Parathyroid adenoma (tissue), 2 donors: Measurements from ENCODE around the gene SIAH3.
"Not testable (repeated sequence)": the region's sequence is repeated elsewhere in the genome, so short reads cannot be mapped to it uniquely, and the experiment has no call there.

Experiments
- H2AFZ ChIP-seq: fragments of 300-600 bp; sonication (generic); one replicate; pipeline ENCODE4 v1.7.0; 2017; ENCODE audit warnings: antibody characterized with exemption, mild to moderate bottlenecking
- H3K27ac ChIP-seq: fragments of 300-600 bp; sonication (generic); one replicate; pipeline ENCODE4 v1.7.0; 2017
- H3K27me3 ChIP-seq: fragments of 300-600 bp; sonication (generic); one replicate; pipeline ENCODE4 v1.7.0; 2017; ENCODE audit warnings: low read length; ENCODE audit not compliant: control insufficient read depth, insufficient read depth
- H3K36me3 ChIP-seq: fragments of 300-600 bp; sonication (generic); one replicate; pipeline ENCODE4 v1.7.0; 2017; ENCODE audit warnings: low read length; ENCODE audit not compliant: control insufficient read depth, insufficient read depth
- H3K4me1 ChIP-seq: fragments of 300-600 bp; sonication (generic); one replicate; pipeline ENCODE4 v1.7.0; 2017; ENCODE audit warnings: control low read depth
- H3K4me2 ChIP-seq: fragments of 300-600 bp; sonication (generic); one replicate; pipeline ENCODE4 v1.7.0; 2017; ENCODE audit warnings: low read length
- H3K4me3 ChIP-seq: fragments of 300-600 bp; sonication (generic); one replicate; pipeline ENCODE4 v1.7.0; 2017; ENCODE audit warnings: low read depth, low read length
- H3K79me2 ChIP-seq: fragments of 300-600 bp; sonication (generic); one replicate; pipeline ENCODE4 v1.7.0; 2017; ENCODE audit warnings: control low read depth
- H3K9ac ChIP-seq: fragments of 300-600 bp; sonication (generic); one replicate; pipeline ENCODE4 v1.7.0; 2017; ENCODE audit warnings: mild to moderate bottlenecking
- H3K9me3 ChIP-seq: fragments of 300-600 bp; sonication (generic); one replicate; pipeline ENCODE4 v1.7.0; 2017; ENCODE audit warnings: low read length; ENCODE audit not compliant: control insufficient read depth
- TF ChIP-seq, protein P1 (sequence below): fragments of 300-600 bp; sonication (generic); IDR thresholded peaks from one replicate; pipeline ENCODE4 v1.7.0; 2017; ENCODE audit warnings: antibody characterized with exemption, mild to moderate bottlenecking
- donor health status: primary hyperparathyroidism.

Gene SIAH3

GRCh38 chr13:45876781-45877180 lies 25.2 kb upstream of the SIAH3 start:
- no peak overlapping the region for H3K4me3 ChIP-seq
- H3K4me1 ChIP-seq = no peaks in the 10 kb centered on the region
- H3K27me3 ChIP-seq = no peaks in the 10 kb centered on the region
- no peak overlapping the region for H3K27ac ChIP-seq
- no peaks in the 10 kb centered on the region for H3K79me2 ChIP-seq
- no peaks in the 10 kb centered on the region for H3K9me3 ChIP-seq
- H3K36me3 ChIP-seq = no peaks in the 10 kb centered on the region
- TF ChIP-seq, protein P1, sequence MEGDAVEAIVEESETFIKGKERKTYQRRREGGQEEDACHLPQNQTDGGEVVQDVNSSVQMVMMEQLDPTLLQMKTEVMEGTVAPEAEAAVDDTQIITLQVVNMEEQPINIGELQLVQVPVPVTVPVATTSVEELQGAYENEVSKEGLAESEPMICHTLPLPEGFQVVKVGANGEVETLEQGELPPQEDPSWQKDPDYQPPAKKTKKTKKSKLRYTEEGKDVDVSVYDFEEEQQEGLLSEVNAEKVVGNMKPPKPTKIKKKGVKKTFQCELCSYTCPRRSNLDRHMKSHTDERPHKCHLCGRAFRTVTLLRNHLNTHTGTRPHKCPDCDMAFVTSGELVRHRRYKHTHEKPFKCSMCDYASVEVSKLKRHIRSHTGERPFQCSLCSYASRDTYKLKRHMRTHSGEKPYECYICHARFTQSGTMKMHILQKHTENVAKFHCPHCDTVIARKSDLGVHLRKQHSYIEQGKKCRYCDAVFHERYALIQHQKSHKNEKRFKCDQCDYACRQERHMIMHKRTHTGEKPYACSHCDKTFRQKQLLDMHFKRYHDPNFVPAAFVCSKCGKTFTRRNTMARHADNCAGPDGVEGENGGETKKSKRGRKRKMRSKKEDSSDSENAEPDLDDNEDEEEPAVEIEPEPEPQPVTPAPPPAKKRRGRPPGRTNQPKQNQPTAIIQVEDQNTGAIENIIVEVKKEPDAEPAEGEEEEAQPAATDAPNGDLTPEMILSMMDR = no peak
- no peak overlapping the region for H2AFZ ChIP-seq
- no peak overlapping the region for H3K9ac ChIP-seq
- no peak overlapping the region for H3K4me2 ChIP-seq

DNA sequence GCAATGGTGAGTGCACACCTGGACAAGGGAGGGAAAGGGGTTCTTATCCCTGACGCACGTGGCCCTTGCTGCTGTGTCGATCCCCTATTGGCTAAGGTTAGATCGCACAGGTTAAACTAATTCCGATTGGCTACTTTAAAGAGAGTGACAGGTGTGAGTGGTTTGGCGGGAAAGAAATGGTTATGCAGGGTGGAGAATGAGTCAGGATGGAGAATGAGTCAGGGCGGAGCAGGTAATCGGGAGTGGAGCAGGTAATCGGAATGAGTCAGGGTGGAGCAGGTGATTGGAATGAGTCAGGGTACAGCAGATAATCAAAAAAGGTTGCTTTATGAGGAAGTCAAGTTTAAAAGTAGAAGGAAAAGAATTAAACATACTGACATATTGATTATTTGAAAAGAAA lies 24.4 kb upstream of the SIAH3 start:
- Histone ChIP-seq H2AFZ (no peak overlapping the region), H3K36me3 (no peaks in the 10 kb centered on the region), H3K4me1 (no peaks in the 10 kb centered on the region), H3K9me3 (no peaks in the 10 kb centered on the region), H3K4me3 (no peak overlapping the region), H3K79me2 (no peaks in the 10 kb centered on the region), H3K9ac (no peak overlapping the region), H3K27ac (no peak overlapping the region), H3K4me2 (no peak overlapping the region), H3K27me3 (no peaks in the 10 kb centered on the region)
- TF ChIP-seq, protein P1 = no peak

DNA sequence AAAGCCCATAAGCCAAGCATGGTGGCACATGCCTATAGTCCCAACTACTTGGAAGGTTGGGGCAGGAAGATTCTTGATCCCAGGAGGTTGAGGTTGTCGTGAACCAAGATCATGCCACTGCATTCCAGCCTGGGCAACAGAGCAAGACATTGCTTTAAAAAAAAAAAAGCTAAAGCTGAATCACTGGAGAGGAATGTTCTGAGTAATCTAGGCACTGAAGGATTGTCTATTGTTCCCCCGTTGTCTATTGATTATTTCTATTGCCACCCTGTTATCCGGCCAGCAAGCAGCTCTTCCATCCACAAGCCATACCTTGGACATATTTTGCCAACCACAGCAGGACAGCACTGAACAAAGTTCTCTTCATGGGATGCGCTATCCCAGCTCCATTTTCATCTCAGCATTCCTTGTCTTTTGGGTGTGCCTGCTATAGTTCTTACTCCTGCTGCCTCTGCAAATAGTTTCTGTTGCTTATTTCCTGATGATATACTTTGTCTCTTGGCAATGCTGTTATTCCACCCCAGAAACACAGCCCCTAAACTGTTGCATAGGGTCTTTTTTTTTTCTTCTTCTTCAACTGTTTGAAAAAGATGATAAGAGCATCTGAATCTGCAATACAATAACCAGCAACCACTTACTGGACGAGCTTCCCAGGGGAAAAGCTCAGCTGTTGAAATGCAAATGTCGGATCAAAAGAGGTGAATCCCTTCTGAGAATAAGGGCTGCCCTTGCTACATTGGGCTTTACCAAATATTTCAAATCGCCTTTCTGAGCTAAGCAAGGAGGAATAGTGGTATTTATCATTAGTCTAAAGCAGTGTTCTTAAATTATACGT lies 22.2 kb upstream of the SIAH3 start:
- Histone ChIP-seq H3K27ac (no peak overlapping the region), H3K4me1 (no peaks in the 10 kb centered on the region), H3K36me3 (no peaks in the 10 kb centered on the region), H2AFZ (no peak overlapping the region), H3K4me2 (no peak overlapping the region), H3K79me2 (no peaks in the 10 kb centered on the region), H3K4me3 (no peak overlapping the region), H3K9ac (no peak overlapping the region), H3K9me3 (no peaks in the 10 kb centered on the region), H3K27me3 (no peaks in the 10 kb centered on the region)
- TF ChIP-seq, protein P1 = no peak

DNA sequence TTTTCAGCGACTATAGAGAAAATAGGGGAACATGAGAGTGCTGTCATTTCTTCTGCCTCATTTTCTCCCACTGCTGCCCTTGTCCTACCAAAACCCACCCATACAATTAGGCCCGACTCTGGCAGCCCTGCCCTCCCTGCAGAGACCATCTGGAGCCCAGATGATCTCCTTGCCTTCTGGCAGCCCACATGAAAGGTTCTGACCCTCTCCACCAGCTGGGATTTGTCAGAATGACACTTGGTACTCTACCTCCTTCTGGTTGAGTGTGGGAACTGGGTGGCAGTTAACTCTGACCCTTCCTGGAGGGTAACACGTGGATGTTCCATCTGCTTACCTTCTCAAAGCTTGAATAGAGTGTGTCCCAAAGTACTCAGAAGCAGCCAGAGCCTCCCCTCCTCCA lies 21.0 kb upstream of the SIAH3 start:
- H3K4me3 ChIP-seq = no peak overlapping the region
- no peaks in the 10 kb centered on the region for H3K36me3 ChIP-seq
- H3K9me3 ChIP-seq = no peaks in the 10 kb centered on the region
- no peak overlapping the region for H3K27ac ChIP-seq
- H3K4me1 ChIP-seq = no peaks in the 10 kb centered on the region
- no peak overlapping the region for H3K9ac ChIP-seq
- no peaks in the 10 kb centered on the region for H3K79me2 ChIP-seq
- TF ChIP-seq, protein P1 = no peak
- no peak overlapping the region for H3K4me2 ChIP-seq
- no peak overlapping the region for H2AFZ ChIP-seq
- no peaks in the 10 kb centered on the region for H3K27me3 ChIP-seq

DNA sequence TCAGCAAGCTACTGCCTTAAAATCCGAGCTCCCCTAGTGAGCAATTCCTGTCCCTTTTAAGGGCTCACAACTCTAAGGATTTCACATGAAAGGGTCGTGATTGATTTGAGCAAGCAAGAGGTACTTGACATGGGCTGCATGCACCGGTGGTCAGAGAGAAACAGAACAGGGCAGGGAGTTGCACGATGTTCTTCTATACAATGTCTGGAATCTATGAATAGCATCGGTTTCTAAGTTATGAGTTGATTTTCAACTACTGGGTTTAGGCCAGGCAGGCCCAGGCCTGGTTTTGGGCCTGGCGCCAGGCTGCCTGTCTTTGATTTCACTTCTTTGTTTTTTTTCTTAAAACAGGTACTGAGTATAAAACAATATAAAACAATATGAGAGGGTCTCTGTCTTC lies 19.6 kb upstream of the SIAH3 start:
- not testable (repeated sequence) for H3K79me2 ChIP-seq, H3K27me3 ChIP-seq, H2AFZ ChIP-seq, H3K27ac ChIP-seq, H3K36me3 ChIP-seq, H3K9ac ChIP-seq, H3K4me3 ChIP-seq, H3K9me3 ChIP-seq, H3K4me1 ChIP-seq, H3K4me2 ChIP-seq
